HG03139 (cell line): Measurements from ENCODE around the gene HDGFL1.

ENCODE experiments used
- ATAC-seq: cut with Tn5 transposase; IDR thresholded peaks from one replicate; pipeline ENCODE4 v1.9.1; 2021; ENCODE audit not compliant: unreplicated experiment

Gene HDGFL1

DNA sequence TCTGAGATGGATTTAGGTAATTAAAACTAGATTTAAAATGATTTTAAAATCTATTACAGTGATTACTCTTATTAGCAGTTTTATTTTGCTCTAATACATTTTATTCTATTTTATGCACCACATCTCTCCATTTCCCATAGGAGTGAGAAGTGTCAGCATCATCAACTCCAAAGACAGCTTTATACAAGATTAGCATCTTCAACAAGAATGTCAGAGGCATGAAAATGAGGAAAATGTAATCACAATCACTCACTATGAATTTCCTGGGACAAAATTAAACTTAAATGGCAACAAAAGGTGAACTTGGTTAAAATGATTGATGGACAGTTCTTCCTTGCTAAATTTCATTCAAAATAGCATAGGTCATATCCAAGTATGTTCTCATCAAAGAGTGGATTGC is 19.8 kb downstream of the HDGFL1 start:
- ATAC-seq: no peak

DNA sequence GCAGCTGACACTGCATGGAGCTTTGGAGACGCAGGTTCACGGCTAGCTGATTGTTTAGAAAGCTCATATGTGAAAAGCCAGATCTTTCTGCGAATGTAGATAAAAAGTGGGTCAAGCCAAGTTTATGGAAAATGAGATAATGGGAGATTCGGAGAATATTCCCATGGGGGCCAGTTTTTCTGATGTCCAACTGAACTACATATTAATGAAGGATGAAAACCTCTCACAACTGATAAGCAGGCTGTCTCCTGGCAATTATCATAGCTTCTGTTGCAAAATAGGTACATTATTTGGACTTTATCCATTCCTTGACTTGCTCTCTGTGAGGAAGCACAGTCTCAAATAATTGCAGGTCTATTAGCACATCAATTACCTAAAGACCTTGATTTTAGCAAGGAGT is 21.1 kb downstream of the HDGFL1 start:
- no peak for ATAC-seq

DNA sequence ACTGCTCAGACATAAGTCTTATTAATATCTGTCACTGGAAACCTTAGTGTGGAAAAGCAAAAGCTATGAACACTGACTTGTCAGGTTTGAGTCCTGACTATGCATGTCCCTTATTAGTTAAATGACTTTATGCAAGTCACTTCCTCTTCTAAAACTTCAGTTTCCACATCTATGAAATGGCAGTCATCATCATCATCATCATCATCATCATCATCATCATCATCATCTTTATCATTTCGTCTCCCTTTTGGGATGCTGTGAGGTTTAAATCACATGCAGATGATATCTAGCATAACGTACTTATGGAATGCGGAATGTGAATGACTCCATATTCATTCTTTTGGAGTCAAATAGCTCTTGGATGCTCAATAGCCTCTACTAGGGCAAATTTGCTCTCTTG is 24.5 kb downstream of the HDGFL1 start:
- no peak for ATAC-seq

DNA sequence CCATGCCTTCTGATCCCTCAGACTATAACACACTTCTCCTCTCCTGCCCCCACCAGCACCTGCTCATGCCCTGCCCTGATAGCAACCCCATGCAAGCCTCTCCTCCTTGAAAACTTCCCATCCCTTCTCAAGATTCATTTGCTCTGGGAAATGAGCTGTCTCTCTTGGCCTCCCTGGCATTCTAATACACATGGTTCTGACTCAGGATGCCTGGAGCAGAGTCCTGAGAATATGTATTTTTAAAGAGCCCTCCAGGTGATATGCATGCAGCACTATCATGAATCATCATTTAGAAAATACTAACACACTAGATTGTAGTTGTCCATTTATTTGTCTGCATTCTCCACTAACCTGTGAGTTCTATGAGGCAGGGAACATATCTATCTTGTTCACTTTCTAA is 26.6 kb downstream of the HDGFL1 start:
- ATAC-seq: no peak

DNA sequence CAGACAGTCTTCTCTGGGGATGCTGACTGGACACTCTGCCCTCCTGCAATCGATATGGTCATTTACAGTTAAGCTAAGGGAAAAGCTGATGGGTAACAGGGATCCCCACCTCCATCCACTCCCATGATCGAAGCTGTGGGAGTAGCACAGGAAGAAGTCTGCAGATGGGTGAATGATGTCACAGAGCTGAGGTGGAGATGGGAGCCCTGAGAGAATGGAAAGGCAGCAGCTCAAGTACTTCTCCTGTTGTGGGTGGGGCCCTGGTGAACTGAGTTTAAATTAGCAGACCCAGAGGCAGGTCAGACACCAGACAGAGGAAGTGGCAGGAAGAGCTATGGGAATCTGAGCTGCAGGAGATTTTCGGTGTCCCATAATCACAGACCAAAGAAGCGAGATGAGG is 29.0 kb downstream of the HDGFL1 start:
- no peak for ATAC-seq

DNA sequence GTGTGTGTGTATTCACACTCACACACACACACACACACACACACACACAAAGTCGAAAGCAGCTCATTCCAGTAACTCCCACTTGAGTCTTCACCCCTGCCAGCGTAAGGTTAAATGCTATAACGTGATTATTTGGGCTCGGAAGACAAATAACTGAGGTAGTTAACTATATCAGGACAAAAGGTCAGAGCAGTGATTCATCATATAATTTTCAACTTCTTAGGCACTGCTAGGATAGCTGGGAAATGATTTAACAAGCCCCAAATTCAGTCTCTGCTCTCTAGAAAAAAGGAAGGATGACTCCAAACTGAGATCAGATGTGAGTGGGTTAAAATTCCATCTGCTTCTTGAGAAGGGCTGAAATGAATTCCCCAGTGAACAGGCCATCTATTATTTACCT is 30.7 kb downstream of the HDGFL1 start:
- no peak for ATAC-seq

DNA sequence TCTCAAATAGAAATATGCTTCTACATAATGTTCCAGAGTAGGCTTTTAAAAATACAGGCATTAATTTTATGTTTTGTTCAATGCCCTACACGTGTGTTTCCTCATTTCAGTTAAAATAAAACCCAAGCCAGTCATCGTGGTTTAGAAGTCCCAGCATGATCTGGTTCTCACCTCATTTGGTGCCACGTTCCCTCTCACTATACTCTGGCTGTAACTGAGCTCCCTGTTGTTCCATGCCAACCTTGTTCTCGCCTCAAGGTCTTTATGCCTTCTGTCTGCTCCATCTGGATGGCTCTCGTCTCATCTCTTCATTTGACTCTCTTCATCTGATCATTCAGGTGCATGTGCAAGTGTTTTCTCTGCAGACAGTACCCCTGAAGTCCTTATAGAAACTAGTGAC is 32.6 kb downstream of the HDGFL1 start:
- ATAC-seq: no peak

DNA sequence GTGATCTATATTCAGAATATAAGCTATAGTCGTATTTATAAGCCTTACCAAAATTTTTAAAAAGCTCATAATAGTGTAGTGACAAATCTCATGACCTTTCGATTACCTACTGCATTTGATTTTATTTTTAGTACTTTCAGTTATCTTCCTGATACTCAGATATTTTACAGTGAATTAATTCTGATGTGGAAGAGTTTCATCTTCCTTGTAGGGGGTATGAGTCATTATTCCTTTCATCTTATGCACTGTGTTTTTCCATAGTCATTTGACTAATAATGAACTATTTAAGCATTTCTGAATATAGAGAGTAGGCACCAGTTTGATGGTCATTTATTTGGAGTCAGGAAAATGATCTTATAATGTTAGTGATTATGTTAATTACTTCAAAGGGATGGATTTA is 36.4 kb downstream of the HDGFL1 start:
- ATAC-seq: no peak

DNA sequence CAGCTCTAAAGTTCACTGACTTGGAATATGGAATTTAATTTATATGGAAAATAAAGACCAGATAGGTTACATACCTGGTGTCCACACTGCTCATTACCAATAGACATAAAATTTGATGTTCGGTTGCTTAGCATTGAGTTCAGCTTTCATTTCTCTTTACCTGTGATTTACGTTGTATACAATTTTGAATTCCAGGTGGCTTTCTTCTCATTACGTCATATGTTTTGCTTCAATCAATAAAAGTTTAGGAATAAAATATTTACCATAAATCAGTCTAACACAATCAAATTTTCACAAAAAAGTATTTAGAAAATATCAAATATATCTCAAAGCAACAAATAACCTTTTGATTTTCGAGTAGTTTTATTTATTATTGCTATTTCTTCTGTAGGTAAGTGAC is 40.8 kb downstream of the HDGFL1 start:
- ATAC-seq: no peak

DNA sequence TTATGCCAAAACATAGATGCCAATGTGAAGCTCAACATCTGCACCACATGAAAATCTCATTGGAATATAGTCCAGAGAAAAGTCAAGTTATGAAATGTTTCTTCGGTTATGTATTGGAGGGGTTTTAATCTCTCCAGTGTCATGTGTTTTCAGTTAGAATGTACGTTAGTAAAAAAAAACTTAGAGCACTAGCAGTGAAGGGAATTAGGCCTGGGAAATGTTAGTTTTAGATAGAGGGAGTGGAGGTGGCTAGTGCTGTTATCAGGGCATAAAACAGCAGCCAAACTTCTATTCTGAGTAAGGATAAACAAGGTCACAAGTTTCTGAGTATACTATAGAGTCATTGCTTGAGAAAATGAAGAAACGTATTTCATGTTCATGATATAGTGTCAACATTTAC is 42.9 kb downstream of the HDGFL1 start:
- no peak for ATAC-seq

DNA sequence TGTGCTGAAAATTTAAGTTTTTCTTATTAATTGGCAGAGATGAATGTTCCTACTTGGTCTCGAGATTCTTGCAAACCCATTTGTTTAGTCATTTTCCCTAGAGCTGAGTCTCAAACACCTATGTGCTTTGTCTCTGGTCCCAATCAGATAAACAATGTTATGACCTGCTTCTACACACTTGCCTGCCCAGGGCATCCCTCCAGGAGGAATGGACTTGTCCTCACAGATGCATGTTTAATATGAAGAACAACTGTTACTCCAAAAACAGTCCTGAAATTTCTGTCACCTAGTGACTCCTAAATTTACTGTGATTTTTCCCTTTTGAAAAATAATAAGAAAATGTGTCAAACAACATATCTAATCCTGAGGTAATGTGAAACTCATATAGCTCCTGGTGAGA is 43.7 kb downstream of the HDGFL1 start:
- ATAC-seq: no peak

DNA sequence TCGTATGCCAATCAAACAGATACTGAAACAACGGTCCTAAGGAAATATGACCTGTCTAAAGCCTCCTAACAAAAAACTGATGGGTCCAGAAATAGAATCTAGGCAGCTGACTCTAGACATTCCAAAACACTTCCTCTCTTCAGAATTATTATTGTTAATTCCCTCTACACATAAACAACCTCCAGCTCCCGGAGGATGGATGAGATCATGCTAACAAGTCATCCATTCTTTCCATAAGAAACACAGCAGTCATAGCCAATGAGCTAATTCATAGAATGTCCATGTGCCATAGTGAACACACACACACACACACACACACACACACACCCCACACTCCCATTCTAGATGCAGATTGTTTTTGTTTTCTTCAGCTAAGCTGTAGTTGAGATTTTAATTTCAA is 44.3 kb downstream of the HDGFL1 start:
- ATAC-seq: no peak

DNA sequence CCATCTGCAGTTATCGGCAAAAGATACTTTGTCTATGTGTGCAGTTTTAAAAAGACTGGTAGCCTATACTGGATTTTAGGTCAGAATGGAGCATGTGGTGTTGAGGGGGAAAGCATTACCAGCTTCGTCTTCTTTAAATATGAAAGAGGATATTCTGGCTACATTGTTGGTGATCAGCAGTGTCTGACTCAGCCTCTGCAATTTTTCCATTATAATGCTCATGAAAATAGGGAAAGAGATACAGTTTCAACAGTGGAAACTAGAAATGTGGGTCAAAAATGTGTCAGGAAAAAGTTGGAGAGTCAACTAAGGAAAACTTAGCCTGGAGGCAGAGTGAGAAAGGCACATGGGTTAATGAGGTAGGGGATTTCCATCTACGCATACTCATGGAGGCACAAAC is 45.2 kb downstream of the HDGFL1 start:
- ATAC-seq: no peak

DNA sequence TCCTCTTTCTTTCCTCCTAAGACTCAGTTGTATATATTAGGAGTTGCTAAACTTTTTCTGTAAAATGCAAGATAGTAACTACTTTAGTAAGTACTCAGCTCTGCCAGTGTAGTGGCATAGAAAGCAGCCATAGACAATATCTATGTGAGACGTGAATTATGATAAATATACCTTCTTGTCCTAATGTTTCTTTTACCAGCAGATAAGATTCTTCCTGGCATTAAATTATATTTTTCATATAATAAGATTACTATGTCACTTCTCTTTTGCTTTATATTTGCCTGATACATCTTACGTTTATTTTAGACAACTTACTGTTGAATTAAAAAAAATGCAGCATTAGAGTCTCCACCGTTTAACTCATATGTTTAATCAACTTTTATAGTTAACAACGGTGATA is 51.7 kb downstream of the HDGFL1 start:
- no peak for ATAC-seq
